Ascending aorta (tissue), 2 donors: ENCODE data around the gene PAX3. TPM values are rescaled to one million over a fixed set of nuclear protein-coding genes. Genes with fewer than 3 reads are reported as not detected.

ENCODE experiments used
- DNase-seq, 2 donors: peaks; one replicate each; pipeline ENCODE4 v3.0.0-alpha.2; 2019; ENCODE audit warnings: low spot score in 2 of 2
- H3K27ac ChIP-seq, 2 donors: fragments of 200-600 bp; sonication (generic); one replicate each; pipeline ENCODE4 v1.5.1; 2016 to 2017; ENCODE audit warnings: mild to moderate bottlenecking in 1 of 2
- H3K27me3 ChIP-seq: fragments of 200-600 bp; sonication (generic); one replicate; pipeline ENCODE4 v1.5.1; 2017
- H3K36me3 ChIP-seq, 2 donors: fragments of 200-600 bp; sonication (generic); one replicate each; pipeline ENCODE4 v1.5.1; 2016
- H3K4me1 ChIP-seq, 2 donors: fragments of 200-600 bp; sonication (generic); one replicate each; pipeline ENCODE4 v1.5.1; 2016 to 2017; ENCODE audit warnings: mild to moderate bottlenecking in 1 of 2
- H3K4me3 ChIP-seq, 2 donors: fragments of 200-600 bp; sonication (generic); one replicate each; pipeline ENCODE4 v1.5.1; 2016 to 2017; ENCODE audit warnings: mild to moderate bottlenecking in 1 of 2
- H3K9me3 ChIP-seq, 2 donors: fragments of 200-600 bp; sonication (generic); one replicate each; pipeline ENCODE4 v1.5.1; 2016
- intact Hi-C: fragments of 100-400 bp; cut with DNase I; formaldehyde crosslinking; loops from one replicate; pipeline ENCODE4 v1.15.1; 2023
- total RNA-seq: library from RNA; depleted of rRNA; stranded (reverse); fragments of >200 nt; gene quantifications from one replicate; pipeline ENCODE4 v1.1.0, GENCODE V29; 2016
- TF ChIP-seq, protein P1 (sequence below), 3 experiments: fragments of 200-600 bp in 2 of 3; fragments of 450-650 bp in 1 of 3; sonication (generic) in 2 of 3; IDR thresholded peaks; one replicate each; pipeline ENCODE4 v1.5.1; 2016 to 2019; ENCODE audit warnings: antibody characterized with exemption in 3 of 3, mild to moderate bottlenecking in 1 of 3, moderate library complexity in 1 of 3

Gene PAX3
- total RNA-seq, 1 donor from 2014 or later = not detected

DNA sequence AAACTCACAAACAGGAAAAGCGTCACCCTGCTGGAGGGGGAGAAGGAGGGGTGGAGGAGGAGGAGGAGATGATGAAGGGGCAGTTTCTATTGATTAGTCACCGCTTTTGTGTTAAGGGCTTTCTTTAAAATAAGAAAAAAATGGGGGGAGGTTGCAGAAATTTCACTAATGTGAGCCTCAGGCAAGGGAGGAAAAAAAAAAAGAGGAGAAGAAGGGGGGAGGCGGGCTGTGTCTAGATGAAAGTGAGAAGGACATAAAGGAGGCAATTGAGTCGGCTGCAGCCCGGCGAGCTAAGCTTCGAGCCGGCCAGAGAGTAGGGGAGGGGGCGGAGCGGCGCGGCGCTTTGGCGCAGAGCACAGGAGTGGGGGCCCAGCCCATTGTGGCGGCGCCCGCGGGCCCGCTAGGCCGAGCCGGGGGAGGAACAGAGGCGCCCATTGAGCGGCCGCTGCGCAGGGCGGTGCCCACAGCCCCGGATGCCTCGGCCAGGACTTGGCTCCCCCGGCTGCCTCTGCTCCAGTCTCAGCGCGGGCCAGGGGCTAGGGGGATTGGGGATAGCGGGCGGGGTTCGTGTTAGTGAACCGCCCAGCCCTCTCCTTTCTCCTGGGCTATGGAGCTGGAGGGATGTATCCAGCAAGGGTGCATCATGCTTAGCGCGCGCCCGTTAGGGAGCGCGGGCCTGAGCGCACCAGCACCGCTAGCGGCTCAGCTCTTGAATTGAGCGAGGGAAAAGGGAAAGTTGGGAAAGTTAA, 7.9 kb downstream of the PAX3 start:
- no peaks in the 10 kb centered on the region for H3K9me3 ChIP-seq
- peaks cover 5 to 10% of the 10 kb centered on the region in 2 donors for H3K4me1 ChIP-seq
- TF ChIP-seq, protein P1, sequence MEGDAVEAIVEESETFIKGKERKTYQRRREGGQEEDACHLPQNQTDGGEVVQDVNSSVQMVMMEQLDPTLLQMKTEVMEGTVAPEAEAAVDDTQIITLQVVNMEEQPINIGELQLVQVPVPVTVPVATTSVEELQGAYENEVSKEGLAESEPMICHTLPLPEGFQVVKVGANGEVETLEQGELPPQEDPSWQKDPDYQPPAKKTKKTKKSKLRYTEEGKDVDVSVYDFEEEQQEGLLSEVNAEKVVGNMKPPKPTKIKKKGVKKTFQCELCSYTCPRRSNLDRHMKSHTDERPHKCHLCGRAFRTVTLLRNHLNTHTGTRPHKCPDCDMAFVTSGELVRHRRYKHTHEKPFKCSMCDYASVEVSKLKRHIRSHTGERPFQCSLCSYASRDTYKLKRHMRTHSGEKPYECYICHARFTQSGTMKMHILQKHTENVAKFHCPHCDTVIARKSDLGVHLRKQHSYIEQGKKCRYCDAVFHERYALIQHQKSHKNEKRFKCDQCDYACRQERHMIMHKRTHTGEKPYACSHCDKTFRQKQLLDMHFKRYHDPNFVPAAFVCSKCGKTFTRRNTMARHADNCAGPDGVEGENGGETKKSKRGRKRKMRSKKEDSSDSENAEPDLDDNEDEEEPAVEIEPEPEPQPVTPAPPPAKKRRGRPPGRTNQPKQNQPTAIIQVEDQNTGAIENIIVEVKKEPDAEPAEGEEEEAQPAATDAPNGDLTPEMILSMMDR (IDR thresholded peaks at IDR 0.05) = no peak
- H3K27me3 ChIP-seq = peaks cover 23% of the 10 kb centered on the region
- H3K36me3 ChIP-seq = no peaks in the 10 kb centered on the region
- intact Hi-C loops = no loop called here
- H3K27ac ChIP-seq = no peak overlapping the region
- no peak for DNase-seq
- H3K4me3 ChIP-seq = peak overlapping the region in 1 of 2 donors; percentile 16

DNA sequence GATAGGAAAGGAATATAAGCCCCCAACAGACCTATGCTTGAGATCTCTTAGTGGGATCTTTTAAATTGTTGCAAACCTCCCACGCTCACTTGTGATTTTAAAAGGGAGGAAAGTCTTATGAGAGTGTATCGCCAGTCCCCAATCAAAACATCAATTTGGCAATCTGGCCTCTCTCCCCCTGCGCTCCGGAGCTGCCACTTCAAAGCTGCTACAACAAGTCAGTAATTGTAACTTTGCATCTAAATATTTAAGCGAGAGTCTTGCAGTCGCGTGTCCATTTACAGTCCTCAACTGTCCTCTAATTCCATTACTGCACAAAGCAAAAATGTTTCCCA, 8.4 kb downstream of the PAX3 start:
- Histone ChIP-seq H3K27me3 (peaks cover 19% of the 10 kb centered on the region), H3K36me3 (no peaks in the 10 kb centered on the region), H3K27ac (no peak overlapping the region), H3K9me3 (no peaks in the 10 kb centered on the region), H3K4me3 (no peak overlapping the region), H3K4me1 (peaks cover 5 to 6% of the 10 kb centered on the region in 2 donors)
- TF ChIP-seq, protein P1 (IDR thresholded peaks at IDR 0.05) = no peak
- intact Hi-C loops = no loop called here
- no peak for DNase-seq

DNA sequence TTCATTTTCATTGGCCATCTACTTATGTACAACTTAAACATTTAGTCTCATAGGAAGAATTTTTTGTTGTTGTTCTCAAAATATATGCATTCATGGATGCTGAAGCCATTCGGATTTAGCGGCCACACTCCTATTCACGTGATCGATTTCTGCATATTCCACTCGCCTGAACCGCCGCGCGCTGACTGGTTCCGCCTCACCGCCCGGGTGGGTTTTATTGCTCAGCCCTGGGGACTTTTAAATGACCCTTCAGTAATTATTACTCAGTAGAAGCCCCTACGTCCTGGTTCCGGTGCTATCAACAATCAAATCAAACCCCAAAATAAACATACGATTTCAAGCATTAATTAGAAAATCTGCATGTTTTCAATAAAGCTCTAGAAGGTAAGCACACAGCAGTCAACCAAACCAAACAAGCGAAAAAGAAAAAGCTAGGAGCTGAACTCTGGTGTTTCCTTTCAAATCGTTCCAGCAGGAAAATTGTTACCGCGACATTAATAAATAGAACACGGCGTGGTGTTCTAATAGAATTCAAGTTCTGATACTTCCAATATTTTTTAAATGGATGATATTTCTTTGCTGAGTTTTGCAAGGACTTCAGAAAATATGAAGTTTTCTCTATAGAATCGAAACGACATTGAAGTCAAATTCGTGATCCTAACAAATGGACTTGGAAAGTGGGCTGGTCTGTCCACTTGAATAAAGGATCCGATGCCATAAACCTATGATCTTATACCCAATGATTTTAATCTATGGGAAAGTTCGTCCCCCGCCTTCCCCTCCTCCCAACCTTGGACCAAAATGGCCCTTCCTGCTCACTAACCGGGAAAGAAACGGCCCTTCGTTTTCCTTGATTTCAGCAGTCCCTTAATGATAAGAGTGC, 9.3 kb downstream of the PAX3 start:
- intact Hi-C loops = no loop called here
- TF ChIP-seq, protein P1 (IDR thresholded peaks at IDR 0.05) = no peak
- H3K9me3 ChIP-seq = no peaks in the 10 kb centered on the region
- H3K36me3 ChIP-seq = no peaks in the 10 kb centered on the region
- peaks cover 13% of the 10 kb centered on the region for H3K27me3 ChIP-seq
- H3K4me3 ChIP-seq = no peak overlapping the region
- H3K4me1 ChIP-seq = peaks cover 0 to 5% of the 10 kb centered on the region in 2 donors
- no peak overlapping the region for H3K27ac ChIP-seq
- no peak for DNase-seq

DNA sequence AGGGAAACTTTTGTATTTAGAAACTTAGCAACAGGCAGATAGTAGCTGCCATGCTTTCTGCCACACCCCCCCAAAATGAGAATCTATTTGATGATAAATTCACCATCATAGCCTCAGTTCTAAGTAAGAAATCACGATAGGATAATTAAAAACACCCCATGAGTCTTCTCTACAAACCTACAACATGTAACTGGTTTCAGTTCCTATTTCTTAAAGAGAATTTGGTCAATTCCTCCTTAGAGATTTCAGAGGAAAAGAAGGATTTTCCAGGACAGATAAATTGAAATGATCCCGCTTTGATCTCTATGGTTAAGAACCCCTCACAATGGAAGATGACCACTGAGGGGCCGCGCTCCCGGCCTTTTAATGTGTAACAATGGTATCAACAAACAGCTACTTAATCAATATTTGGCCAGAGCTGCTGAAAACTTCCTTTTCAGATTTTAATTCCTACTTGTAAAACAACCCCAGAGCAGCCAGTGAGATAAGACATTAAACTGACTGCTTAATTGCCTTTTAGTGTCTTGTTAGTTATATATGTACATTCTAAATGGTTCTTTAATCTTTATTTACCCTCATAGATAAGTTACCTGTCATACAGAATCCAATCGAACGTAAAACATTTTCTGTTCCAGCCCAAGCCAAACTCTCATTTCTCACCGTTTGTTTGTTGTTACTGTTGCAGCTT, 10.1 kb downstream of the PAX3 start:
- Histone ChIP-seq H3K27me3 (peaks cover 9% of the 10 kb centered on the region), H3K9me3 (no peaks in the 10 kb centered on the region), H3K4me1 (peaks cover 0 to 5% of the 10 kb centered on the region in 2 donors), H3K27ac (no peak overlapping the region), H3K36me3 (no peaks in the 10 kb centered on the region), H3K4me3 (no peak overlapping the region)
- TF ChIP-seq, protein P1 (IDR thresholded peaks at IDR 0.05) = no peak
- intact Hi-C loops = no loop called here
- DNase-seq = no peak

DNA sequence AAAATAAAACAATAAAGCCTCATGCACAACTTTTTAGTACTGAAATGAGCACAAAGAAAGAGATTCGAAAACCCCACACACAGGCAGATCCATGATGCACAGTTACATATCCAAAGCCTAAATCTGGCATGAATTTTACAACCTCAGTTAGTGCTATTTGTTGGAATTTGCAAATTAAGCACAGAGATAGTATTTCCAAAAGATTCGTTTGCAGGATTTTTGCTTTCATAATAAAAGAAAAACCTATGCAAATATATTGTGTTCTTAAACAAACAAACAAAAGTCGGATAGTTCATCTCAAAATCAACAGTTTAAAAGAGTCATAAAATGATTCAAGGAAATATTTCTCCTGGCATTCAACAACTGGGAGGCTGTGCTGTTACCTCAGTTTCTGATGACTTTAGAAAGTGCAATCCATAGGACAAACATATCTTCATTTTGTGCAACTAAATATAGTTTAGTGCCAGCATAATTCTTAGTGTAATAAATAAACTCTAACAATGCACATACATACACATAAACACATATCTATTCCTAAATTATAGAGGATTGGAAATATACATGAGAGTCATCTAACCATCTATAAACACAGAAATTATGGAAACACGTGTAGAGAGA, 10.8 kb downstream of the PAX3 start:
- Histone ChIP-seq H3K4me3 (no peak overlapping the region), H3K36me3 (no peaks in the 10 kb centered on the region), H3K27ac (no peak overlapping the region), H3K4me1 (peaks cover 0 to 5% of the 10 kb centered on the region in 2 donors), H3K27me3 (peaks cover 9% of the 10 kb centered on the region), H3K9me3 (no peaks in the 10 kb centered on the region)
- no peak for DNase-seq
- intact Hi-C loops = no loop called here
- TF ChIP-seq, protein P1 (IDR thresholded peaks at IDR 0.05) = no peak
